Mesenchymal stem cell (in vitro differentiated cells and primary cell): ENCODE data around the gene OSBPL9.

Experiments used
- DNase-seq: peaks from one replicate; pipeline ENCODE4 v3.0.0-alpha.2; 2013
- H2AFZ ChIP-seq: one replicate; pipeline ENCODE4 v1.6.1; 2013; ENCODE audit warnings: low read depth, mild to moderate bottlenecking, control low read depth, inconsistent platforms, low read length, moderate library complexity
- H2AK5ac ChIP-seq: 2 replicates; pipeline ENCODE4 v1.6.1; 2013; ENCODE audit warnings: low read length, moderate library complexity, mild to moderate bottlenecking, inconsistent platforms; ENCODE audit not compliant: severe bottlenecking
- H2BK120ac ChIP-seq: one replicate; pipeline ENCODE4 v1.6.1; 2013; ENCODE audit warnings: low read depth, mild to moderate bottlenecking, inconsistent platforms, low read length, moderate library complexity
- H2BK12ac ChIP-seq, 2 experiments: one replicate each; pipeline ENCODE4 v1.6.1; 2013; ENCODE audit warnings: inconsistent platforms in 2 of 2, low read length in 2 of 2, mild to moderate bottlenecking in 2 of 2, moderate library complexity in 2 of 2, control low read depth in 1 of 2
- H2BK15ac ChIP-seq: one replicate; pipeline ENCODE4 v1.6.1; 2013; ENCODE audit warnings: mild to moderate bottlenecking, low read depth, inconsistent platforms; ENCODE audit not compliant: poor library complexity, severe bottlenecking
- H2BK5ac ChIP-seq: 2 replicates; pipeline ENCODE4 v1.6.1; 2013; ENCODE audit warnings: low read depth, mild to moderate bottlenecking, low read length, control low read depth, inconsistent platforms; ENCODE audit not compliant: poor library complexity, severe bottlenecking
- H3K14ac ChIP-seq, 2 experiments: one replicate each; pipeline ENCODE4 v1.6.1; 2013; ENCODE audit warnings: inconsistent platforms in 2 of 2, low read length in 2 of 2, control low read depth in 1 of 2, mild to moderate bottlenecking in 1 of 2, moderate library complexity in 1 of 2
- H3K18ac ChIP-seq, 2 experiments: one replicate each; pipeline ENCODE4 v1.6.1; 2013; ENCODE audit warnings: inconsistent platforms in 2 of 2, low read length in 2 of 2, control low read depth in 1 of 2, low read depth in 1 of 2, mild to moderate bottlenecking in 1 of 2
- H3K23ac ChIP-seq, 2 experiments: one replicate each; pipeline ENCODE4 v1.6.1; 2013; ENCODE audit warnings: inconsistent platforms in 2 of 2, low read length in 2 of 2, mild to moderate bottlenecking in 2 of 2, moderate library complexity in 2 of 2, control low read depth in 1 of 2
- H3K27ac ChIP-seq: 2 replicates; pipeline ENCODE4 v1.5.1; 2013; ENCODE audit warnings: mild to moderate bottlenecking, moderate library complexity, low read length, control low read depth, inconsistent platforms; ENCODE audit not compliant: poor library complexity, severe bottlenecking
- H3K27me3 ChIP-seq, 2 experiments: 2 replicates each; pipeline versions ENCODE4 v1.6.1 to v1.7.0; 2013; ENCODE audit warnings: low read length in 2 of 2, mild to moderate bottlenecking in 2 of 2, moderate library complexity in 2 of 2, control low read depth in 1 of 2, inconsistent platforms in 1 of 2; ENCODE audit not compliant: control insufficient read depth in 1 of 2, insufficient read depth in 1 of 2
- H3K36me3 ChIP-seq, 2 experiments: 2 replicates each; pipeline versions ENCODE4 v1.6.1 to v1.7.0; 2013; ENCODE audit warnings: low read length in 2 of 2, control low read depth in 1 of 2, inconsistent platforms in 1 of 2, low read depth in 1 of 2, mild to moderate bottlenecking in 1 of 2; ENCODE audit not compliant: insufficient read depth in 2 of 2, control insufficient read depth in 1 of 2
- H3K4ac ChIP-seq, 2 experiments: one replicate each; pipeline ENCODE4 v1.6.1; 2013; ENCODE audit warnings: inconsistent platforms in 2 of 2, low read length in 2 of 2, mild to moderate bottlenecking in 2 of 2, moderate library complexity in 2 of 2, control low read depth in 1 of 2, low read depth in 1 of 2
- H3K4me1 ChIP-seq: 2 replicates; pipeline ENCODE4 v1.6.1; 2013; ENCODE audit warnings: low read depth, low read length, control low read depth; ENCODE audit not compliant: control insufficient read depth, insufficient read depth
- H3K4me2 ChIP-seq: 2 replicates; pipeline ENCODE4 v1.6.1; 2013; ENCODE audit warnings: low read length, mild to moderate bottlenecking, inconsistent platforms; ENCODE audit not compliant: poor library complexity, severe bottlenecking
- H3K4me3 ChIP-seq, 2 experiments: 2 replicates each; pipeline versions ENCODE4 v1.5.1 to v1.7.0; 2013; ENCODE audit warnings: low read length in 2 of 2, mild to moderate bottlenecking in 2 of 2, control low read depth in 1 of 2, low read depth in 1 of 2; ENCODE audit not compliant: insufficient read depth in 1 of 2
- H3K79me1 ChIP-seq: replicated peaks from 2 replicates; pipeline ENCODE4 v1.6.1; 2013; ENCODE audit warnings: mild to moderate bottlenecking, control low read depth, low read length, inconsistent platforms; ENCODE audit not compliant: poor library complexity, severe bottlenecking
- H3K9ac ChIP-seq: 2 replicates; pipeline ENCODE4 v1.7.0; 2013; ENCODE audit warnings: mild to moderate bottlenecking, low read length, moderate library complexity
- H3K9me3 ChIP-seq: 2 replicates; pipeline ENCODE4 v1.7.0; 2013; ENCODE audit warnings: mild to moderate bottlenecking, low read length; ENCODE audit not compliant: control insufficient read depth
- H4K8ac ChIP-seq: one replicate; pipeline ENCODE4 v1.6.1; 2013; ENCODE audit warnings: inconsistent platforms, mild to moderate bottlenecking, low read length, moderate library complexity
- H4K91ac ChIP-seq: one replicate; pipeline ENCODE4 v1.6.1; 2013; ENCODE audit warnings: mild to moderate bottlenecking, low read length, inconsistent platforms
- WGBS: methylation state at CpG from one replicate; pipeline ENCODE4 v1.1.7; 2013; ENCODE audit warnings: mixed read lengths; 5-methylcytosine and 5-hydroxymethylcytosine counted together

Gene OSBPL9

GRCh38 chr1:51705035-51705434 is 88.1 kb downstream of the OSBPL9 start:
- Histone ChIP-seq H3K79me1 (peaks cover 29% of the 10 kb centered on the region), H2AFZ (no peak overlapping the region), H3K9me3 (no peaks in the 10 kb centered on the region), H2BK12ac (no peak overlapping the region), H4K91ac (no peak overlapping the region), H3K27me3 (no peaks in the 10 kb centered on the region), H3K36me3 (peaks cover 0 to 4% of the 10 kb centered on the region in 2 experiments), H4K8ac (no peak overlapping the region), H3K27ac (no peak overlapping the region), H3K9ac (no peak overlapping the region), H3K4ac (no peak overlapping the region), H2BK5ac (no peak overlapping the region), H3K23ac (no peak overlapping the region), H3K14ac (no peak overlapping the region), H3K4me1 (peaks cover 2% of the 10 kb centered on the region), H3K4me2 (no peak overlapping the region), H2BK120ac (no peak overlapping the region), H2AK5ac (no peak overlapping the region), H3K18ac (no peak overlapping the region), H3K4me3 (no peak overlapping the region), H2BK15ac (no peak overlapping the region)
- whole genome bisulfite sequencing = 100% methylated on average over 1 of the region's 2 CpGs
- DNase-seq = no peak

- peaks cover 27% of the 10 kb centered on the region for H3K79me1 ChIP-seq
- no peak overlapping the region for H3K9ac ChIP-seq
- no peak overlapping the region for H2BK15ac ChIP-seq
- peak overlapping the region in 1 of 2 experiments; percentile 65 for H3K23ac ChIP-seq
- no peak overlapping the region for H4K91ac ChIP-seq
- H2AFZ ChIP-seq = no peak overlapping the region
- H3K14ac ChIP-seq = no peak overlapping the region
- H3K27ac ChIP-seq = no peak overlapping the region
- DNase-seq = no peak
- H2BK12ac ChIP-seq = no peak overlapping the region
- H2BK120ac ChIP-seq = no peak overlapping the region
- H3K27me3 ChIP-seq = no peaks in the 10 kb centered on the region
- H2AK5ac ChIP-seq = no peak overlapping the region
- no peaks in the 10 kb centered on the region for H3K9me3 ChIP-seq
- H3K4me3 ChIP-seq = no peak overlapping the region
- H3K4me2 ChIP-seq = no peak overlapping the region
- no peak overlapping the region for H2BK5ac ChIP-seq
- no peak overlapping the region for H4K8ac ChIP-seq
- no peak overlapping the region for H3K4ac ChIP-seq
- no peak overlapping the region for H3K18ac ChIP-seq
- 95% methylated on average over 15 of the region's 15 CpGs for WGBS
- H3K4me1 ChIP-seq = peaks cover 2% of the 10 kb centered on the region
- peaks cover 0 to 4% of the 10 kb centered on the region in 2 experiments for H3K36me3 ChIP-seq
Observed at GRCh38 chr1:51708911-51709760, 92.2 kb downstream of the OSBPL9 start.

GRCh38 chr1:51709951-51710350 is 93.1 kb downstream of the OSBPL9 start:
- Histone ChIP-seq H3K9me3 (no peaks in the 10 kb centered on the region), H3K18ac (no peak overlapping the region), H3K4ac (no peak overlapping the region), H3K27ac (no peak overlapping the region), H2BK12ac (no peak overlapping the region), H3K14ac (no peak overlapping the region), H3K4me1 (peaks cover 2% of the 10 kb centered on the region), H2BK5ac (no peak overlapping the region), H3K9ac (no peak overlapping the region), H4K8ac (no peak overlapping the region), H2BK15ac (no peak overlapping the region), H3K23ac (no peak overlapping the region), H3K4me2 (no peak overlapping the region), H2AFZ (no peak overlapping the region), H3K4me3 (no peak overlapping the region), H2AK5ac (no peak overlapping the region), H4K91ac (no peak overlapping the region), H3K36me3 (peaks cover 0 to 4% of the 10 kb centered on the region in 2 experiments), H2BK120ac (no peak overlapping the region), H3K79me1 (peaks cover 27% of the 10 kb centered on the region), H3K27me3 (no peaks in the 10 kb centered on the region)
- no peak for DNase-seq
- 100% methylated on average over 2 of the region's 2 CpGs for WGBS

GRCh38 chr1:51712590-51712989 is 95.7 kb downstream of the OSBPL9 start:
- no peak overlapping the region for H2BK12ac ChIP-seq
- no peaks in the 10 kb centered on the region for H3K27me3 ChIP-seq
- H2BK120ac ChIP-seq = no peak overlapping the region
- no peak overlapping the region for H2BK15ac ChIP-seq
- no peak overlapping the region for H3K4me3 ChIP-seq
- no peak overlapping the region for H3K23ac ChIP-seq
- H2BK5ac ChIP-seq = no peak overlapping the region
- no peak overlapping the region for H3K18ac ChIP-seq
- H3K9ac ChIP-seq = no peak overlapping the region
- no peak overlapping the region for H3K27ac ChIP-seq
- H3K4me1 ChIP-seq = peaks cover 2% of the 10 kb centered on the region
- H3K36me3 ChIP-seq = peaks cover 0 to 4% of the 10 kb centered on the region in 2 experiments
- H3K14ac ChIP-seq = no peak overlapping the region
- no peak overlapping the region for H2AFZ ChIP-seq
- H3K9me3 ChIP-seq = no peaks in the 10 kb centered on the region
- DNase-seq = no peak
- peaks cover 18% of the 10 kb centered on the region for H3K79me1 ChIP-seq
- H3K4me2 ChIP-seq = no peak overlapping the region
- WGBS = 100% methylated on average over 1 of the region's 1 CpG
- no peak overlapping the region for H2AK5ac ChIP-seq
- no peak overlapping the region for H4K8ac ChIP-seq
- H3K4ac ChIP-seq = no peak overlapping the region
- no peak overlapping the region for H4K91ac ChIP-seq
